Neuron (in vitro differentiated cells): ENCODE data around the gene DLGAP1.
"Not testable (repeated sequence)": the region's sequence is repeated elsewhere in the genome, so short reads cannot be mapped to it uniquely, and the experiment has no call there.

ENCODE experiments used
- H2AFZ ChIP-seq: one replicate; pipeline ENCODE4 v1.6.1; 2013; ENCODE audit warnings: low read depth, mild to moderate bottlenecking, inconsistent platforms, low read length, moderate library complexity
- H3K27me3 ChIP-seq: one replicate; pipeline ENCODE4 v1.6.1; 2013; ENCODE audit warnings: low read length; ENCODE audit not compliant: insufficient read depth
- H3K36me3 ChIP-seq: one replicate; pipeline ENCODE4 v1.6.1; 2013; ENCODE audit warnings: low read length; ENCODE audit not compliant: insufficient read depth
- H3K4me1 ChIP-seq: one replicate; pipeline ENCODE4 v1.6.1; 2013; ENCODE audit warnings: low read length; ENCODE audit not compliant: insufficient read depth
- H3K4me3 ChIP-seq: 2 replicates; pipeline ENCODE4 v1.5.1; 2013; ENCODE audit warnings: mild to moderate bottlenecking, low read length, moderate library complexity
- H3K9me3 ChIP-seq: one replicate; pipeline ENCODE4 v1.6.1; 2013; ENCODE audit warnings: low read length

The DLGAP1 gene

DNA sequence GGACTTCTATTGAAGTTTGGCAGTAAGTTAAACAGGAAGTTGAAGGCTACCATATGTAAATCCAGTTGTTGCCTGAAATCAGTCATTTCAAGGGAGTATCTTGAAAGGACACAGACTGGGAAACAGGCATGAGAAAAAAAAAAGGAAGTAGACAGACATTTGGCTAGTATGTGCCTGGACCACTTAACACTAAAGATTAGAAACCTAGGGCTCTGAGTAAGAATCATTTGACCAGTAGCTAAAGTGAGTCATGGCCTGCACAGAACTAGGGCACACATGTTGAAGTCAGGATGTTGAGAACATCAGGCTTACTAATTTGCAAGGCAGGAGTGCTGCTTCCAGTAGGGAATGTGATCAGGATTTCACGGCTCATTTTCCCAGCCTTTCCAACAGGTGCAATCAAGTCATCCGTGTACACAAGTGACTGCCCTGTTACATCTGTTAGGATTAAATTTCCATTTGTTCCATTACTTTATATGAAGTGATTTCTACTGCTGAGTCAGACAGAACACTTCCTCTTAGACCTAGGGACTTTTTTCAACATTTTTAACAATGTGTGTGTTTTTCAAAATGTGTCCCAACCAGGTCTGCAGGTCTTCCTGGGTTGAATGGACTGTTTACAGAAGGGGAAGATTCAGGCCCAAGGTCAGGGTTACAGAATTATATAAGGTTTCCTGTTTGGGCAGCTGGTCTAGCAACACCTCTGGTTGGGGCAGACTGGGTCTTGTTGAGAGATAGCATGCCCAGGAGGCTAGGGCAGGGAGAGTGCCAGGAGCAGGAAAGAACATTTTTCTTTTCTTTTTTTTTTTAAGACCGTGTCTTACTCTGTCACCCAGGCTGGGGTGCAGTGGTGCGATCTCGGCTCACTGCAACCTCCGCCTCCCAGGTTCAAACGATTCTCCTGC lies 859.5 kb downstream of the DLGAP1 start:
- no peaks in the 10 kb centered on the region for H3K36me3 ChIP-seq
- peaks cover 34% of the 10 kb centered on the region for H3K4me1 ChIP-seq
- no peaks in the 10 kb centered on the region for H3K9me3 ChIP-seq
- H3K27me3 ChIP-seq, result no peaks in the 10 kb centered on the region
- H2AFZ ChIP-seq, result peak overlapping the region; percentile 61
- H3K4me3 ChIP-seq, result peak overlapping the region; percentile 65

DNA sequence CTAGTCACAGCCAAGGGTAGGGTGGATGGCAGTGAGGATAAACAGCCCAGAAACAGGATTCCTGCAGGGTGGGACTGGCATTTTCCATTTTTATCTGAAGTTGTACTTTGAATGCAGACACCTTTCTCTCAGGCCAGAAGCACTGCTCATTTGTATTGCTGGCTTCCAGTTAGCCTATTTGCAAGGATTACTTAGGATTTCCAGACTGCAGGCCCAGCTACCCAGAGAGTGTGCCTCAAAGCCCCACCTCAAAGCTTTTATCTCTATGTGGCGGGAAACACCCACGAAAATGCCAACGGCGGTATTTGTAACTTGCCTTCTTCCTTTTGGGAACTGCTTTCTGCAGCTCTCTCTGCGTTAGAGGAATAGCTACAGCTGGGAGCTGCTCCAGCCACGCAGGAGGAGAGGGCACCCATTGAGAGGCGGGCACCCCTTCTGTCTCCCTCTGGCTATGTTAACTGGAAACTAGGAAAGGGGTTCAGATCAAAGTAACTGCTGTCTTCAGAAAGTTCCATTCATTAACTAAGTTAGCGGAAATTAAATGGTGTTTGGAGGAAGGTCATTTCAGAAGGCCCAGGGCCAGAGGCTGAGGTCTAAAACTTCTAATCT lies 860.2 kb downstream of the DLGAP1 start:
- peak overlapping the region; percentile 61 for H2AFZ ChIP-seq
- H3K36me3 ChIP-seq, result no peaks in the 10 kb centered on the region
- H3K9me3 ChIP-seq, result no peaks in the 10 kb centered on the region
- peak overlapping the region; percentile 65 for H3K4me3 ChIP-seq
- H3K4me1 ChIP-seq, result peaks cover 34% of the 10 kb centered on the region
- no peaks in the 10 kb centered on the region for H3K27me3 ChIP-seq

DNA sequence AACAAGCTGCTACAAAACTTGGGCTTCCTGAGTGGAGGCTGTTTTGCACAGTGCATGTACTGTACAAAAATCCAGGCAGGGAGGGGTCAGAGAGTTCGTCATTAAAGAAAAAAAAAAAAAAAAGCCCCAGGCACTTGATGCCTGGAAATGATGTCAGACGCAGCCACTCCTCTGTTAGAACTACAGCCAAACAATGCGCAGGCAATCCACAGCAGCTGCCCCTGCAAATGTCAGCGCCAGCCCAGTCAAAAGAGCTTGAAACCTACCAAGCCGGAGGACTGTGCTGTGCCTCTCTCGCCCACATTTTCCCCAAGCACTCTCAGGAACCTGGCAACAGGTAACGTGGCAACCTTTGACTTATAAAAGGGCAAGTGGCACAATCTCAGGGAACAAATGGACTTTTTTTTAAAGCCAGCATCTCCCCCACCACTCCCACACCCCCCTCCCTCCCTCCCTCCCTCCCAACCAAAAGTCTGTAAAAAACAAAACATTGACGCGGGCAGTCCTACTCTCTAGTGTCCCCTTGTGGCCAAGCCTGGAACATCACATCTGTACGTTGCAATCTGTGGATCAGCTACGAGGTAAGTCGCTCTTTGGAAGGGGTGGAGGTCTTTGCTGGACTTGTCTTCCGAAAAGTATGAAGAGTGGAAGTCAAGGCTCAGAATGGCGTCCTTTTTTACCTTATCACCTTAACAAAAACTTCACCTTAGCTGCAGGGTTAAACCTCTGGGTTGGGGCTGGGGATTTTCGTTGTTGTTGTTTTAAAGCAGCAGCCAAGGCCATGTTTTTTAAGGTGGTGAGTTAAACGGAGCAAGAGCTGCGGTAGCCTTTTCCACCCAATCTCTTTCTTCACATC lies 861.0 kb downstream of the DLGAP1 start:
- peak overlapping the region; percentile 65 for H3K4me3 ChIP-seq
- peaks cover 34% of the 10 kb centered on the region for H3K4me1 ChIP-seq

DNA sequence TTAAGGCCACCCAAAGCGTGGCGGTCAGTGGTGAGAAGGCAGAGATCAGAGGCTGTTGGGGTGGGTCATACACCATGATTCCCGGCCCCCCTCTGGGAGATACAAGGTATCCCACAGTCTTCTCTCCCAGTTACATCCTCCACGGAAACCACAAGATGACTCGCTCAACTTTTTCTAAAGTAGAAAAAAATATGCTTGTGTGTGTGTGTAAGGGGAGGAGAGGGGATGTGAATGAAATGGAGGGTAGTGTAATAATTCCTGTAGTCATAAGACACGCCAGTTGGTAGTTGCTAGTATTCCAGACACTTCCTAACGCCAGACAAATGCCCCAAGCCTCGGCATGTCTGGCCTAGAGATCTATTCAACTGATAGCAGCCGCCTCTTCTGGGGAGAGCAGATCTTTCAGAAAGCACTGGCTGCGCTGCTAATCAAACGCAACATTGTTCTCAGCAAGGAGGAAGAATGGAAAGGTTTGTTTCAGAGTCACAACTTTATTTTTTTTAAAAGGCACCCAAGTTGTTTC lies 861.7 kb downstream of the DLGAP1 start:
- peaks cover 34% of the 10 kb centered on the region for H3K4me1 ChIP-seq
- H2AFZ ChIP-seq, result peak overlapping the region; percentile 7
- no peaks in the 10 kb centered on the region for H3K27me3 ChIP-seq
- H3K4me3 ChIP-seq, result peak overlapping the region; percentile 65
- H3K9me3 ChIP-seq, result no peaks in the 10 kb centered on the region
- H3K36me3 ChIP-seq, result no peaks in the 10 kb centered on the region

More for the DNA sequence above, 861.0 kb downstream of the DLGAP1 start:
- H3K9me3 ChIP-seq, result no peaks in the 10 kb centered on the region
- peak overlapping the region; percentile 61 for H2AFZ ChIP-seq
- H3K27me3 ChIP-seq, result no peaks in the 10 kb centered on the region
- H3K36me3 ChIP-seq, result no peaks in the 10 kb centered on the region

DNA sequence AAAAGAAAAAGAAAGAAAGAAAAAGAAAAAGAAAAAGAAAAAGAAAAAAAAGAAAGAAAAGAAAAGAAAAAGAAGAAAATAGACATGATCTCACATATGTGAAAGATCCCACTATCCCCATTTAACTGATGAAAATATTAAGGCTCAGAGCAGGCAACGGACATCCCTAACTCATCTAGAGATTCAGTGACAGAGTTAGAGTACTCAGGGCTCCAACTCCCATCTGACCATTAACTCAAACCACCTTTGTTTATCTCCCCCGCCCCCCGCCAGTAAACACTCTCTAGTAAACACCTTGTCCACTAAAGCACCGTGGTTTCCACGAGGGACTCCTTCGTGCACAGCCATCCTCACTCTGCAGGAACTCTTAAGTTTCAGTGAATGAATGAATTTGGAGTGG lies 862.2 kb downstream of the DLGAP1 start:
- Histone ChIP-seq H3K27me3 (no peaks in the 10 kb centered on the region), H3K36me3 (no peaks in the 10 kb centered on the region), H3K4me1 (peaks cover 34% of the 10 kb centered on the region), H2AFZ (peak overlapping the region; percentile 7), H3K4me3 (peak overlapping the region; percentile 65), H3K9me3 (no peaks in the 10 kb centered on the region)

DNA sequence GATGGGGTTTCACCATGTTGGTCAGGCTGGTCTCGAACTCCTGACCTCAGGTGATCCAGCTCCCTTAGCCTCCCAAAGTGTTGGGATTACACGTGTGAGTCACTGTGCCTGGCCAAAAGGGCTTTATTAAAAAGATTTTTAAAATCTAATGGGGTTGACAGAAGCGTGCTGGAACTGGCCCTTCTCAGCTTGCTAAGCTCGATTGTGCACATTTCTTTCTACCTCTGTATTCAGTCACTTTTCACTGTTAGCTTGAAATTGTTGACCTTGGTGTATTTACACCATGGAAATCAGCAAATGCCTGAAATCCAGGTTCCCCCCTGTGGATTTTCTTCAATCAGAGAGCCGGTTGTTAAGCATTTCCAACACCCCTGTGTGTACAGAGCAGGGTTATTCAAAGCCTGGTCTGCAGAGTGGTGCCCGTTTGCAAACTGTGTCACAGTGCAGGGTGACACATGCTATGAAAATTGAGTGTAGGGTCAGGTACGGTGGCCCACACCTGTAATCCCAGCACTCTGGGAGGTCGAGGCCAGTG lies 864.9 kb downstream of the DLGAP1 start:
- no peak overlapping the region for H2AFZ ChIP-seq
- H3K9me3 ChIP-seq, result no peaks in the 10 kb centered on the region
- no peaks in the 10 kb centered on the region for H3K36me3 ChIP-seq
- no peaks in the 10 kb centered on the region for H3K27me3 ChIP-seq
- H3K4me1 ChIP-seq, result peaks cover 13% of the 10 kb centered on the region
- no peak overlapping the region for H3K4me3 ChIP-seq

DNA sequence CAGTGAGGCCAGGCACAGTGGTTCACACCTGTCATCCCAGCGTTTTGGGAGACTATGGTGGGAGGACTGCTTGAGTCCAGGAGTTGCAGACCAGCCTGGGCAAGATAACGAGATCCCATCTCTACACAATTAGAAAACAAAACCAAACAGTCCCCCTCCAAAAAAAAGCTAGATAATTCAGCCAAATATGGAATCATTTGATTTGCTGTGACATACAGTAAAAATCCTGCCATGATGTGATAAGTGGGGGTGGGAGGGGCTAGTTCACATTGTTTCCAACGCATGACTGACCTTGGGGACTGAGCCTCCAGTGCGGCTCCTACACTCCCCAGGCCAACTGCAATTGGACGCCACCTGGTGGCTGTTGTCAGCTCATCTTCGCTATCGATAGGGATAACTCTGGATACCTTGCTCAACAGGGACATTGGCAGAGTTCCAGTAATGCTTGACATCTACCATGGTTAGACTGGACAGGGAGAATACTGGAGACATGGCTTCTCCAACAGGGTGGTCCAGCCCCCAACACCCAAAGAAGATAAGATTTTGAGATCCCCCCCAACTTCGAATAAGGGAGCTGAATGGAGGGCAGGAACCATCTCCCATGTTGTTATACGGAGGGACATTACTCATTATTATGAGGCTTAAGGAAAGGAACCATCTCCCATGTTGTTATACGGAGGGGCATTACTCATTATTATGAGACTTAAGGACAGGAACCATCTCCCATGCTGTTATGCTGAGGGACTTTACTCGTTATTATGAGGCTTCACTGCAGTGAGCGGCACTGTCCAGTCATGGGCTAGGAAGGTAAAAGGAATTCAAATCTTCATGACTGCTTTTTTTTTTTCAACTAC lies 869.2 kb downstream of the DLGAP1 start:
- Histone ChIP-seq H3K27me3 (no peaks in the 10 kb centered on the region), H2AFZ (no peak overlapping the region), H3K9me3 (no peaks in the 10 kb centered on the region), H3K4me1 (no peaks in the 10 kb centered on the region), H3K4me3 (no peak overlapping the region), H3K36me3 (no peaks in the 10 kb centered on the region)

DNA sequence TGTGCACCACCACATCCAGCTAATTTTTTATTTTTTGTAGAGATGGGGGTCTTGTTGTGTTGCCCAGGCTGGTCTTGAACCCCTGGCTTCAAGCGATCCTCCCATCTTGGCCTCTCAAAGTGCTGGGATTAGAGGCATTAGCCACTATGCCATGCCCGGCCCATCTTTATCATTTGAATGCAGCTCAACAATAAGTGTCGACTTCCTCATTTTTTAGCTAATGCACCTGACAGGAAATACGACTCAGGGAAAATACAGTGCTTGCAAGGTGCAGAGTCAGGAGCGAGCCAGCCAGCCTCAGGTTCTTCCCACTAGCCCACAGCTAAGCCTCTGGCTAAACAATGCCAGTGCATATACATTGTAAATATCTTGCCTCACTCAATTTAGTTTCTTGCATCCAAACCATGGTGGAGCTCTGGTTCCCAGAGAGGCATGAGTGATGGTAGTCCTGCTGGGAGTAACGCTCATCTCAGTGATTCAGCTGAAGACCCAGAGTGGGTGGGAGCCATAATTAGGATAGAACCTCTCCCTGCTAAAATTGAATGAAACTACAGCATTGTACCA lies 870.1 kb downstream of the DLGAP1 start:
- Histone ChIP-seq H3K4me1 (no peaks in the 10 kb centered on the region), H3K36me3 (no peaks in the 10 kb centered on the region), H2AFZ (no peak overlapping the region), H3K27me3 (no peaks in the 10 kb centered on the region), H3K4me3 (no peak overlapping the region), H3K9me3 (no peaks in the 10 kb centered on the region)

DNA sequence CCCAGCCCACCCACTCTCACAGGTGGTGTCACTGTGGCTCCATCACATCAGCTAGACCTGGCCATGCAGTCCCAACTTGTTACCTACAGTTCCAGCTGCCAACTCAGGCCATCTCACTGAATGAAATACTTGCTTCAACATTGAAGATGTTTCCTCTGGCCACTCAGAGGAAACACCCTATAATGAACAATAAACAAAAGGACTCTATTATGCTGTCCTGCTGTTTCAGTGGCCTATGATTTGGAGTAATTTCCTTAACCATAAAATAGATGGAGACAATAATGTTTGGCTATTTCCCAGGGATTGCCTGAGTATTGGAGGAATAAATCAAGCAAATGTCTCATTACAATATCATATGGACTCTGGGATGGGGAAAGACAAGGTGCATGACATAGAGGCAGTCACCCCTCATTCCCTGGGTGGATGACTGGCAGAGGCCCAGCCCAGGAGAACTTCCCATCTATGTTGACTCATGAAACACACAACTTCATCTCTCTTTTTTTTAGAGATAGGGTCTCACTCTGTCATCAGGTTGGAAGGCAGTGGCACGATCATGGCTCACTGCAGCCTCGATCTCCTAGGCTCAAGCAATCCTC lies 870.7 kb downstream of the DLGAP1 start:
- Histone ChIP-seq H3K9me3 (no peaks in the 10 kb centered on the region), H3K36me3 (no peaks in the 10 kb centered on the region), H3K4me3 (no peak overlapping the region), H3K27me3 (no peaks in the 10 kb centered on the region), H3K4me1 (no peaks in the 10 kb centered on the region), H2AFZ (no peak overlapping the region)

DNA sequence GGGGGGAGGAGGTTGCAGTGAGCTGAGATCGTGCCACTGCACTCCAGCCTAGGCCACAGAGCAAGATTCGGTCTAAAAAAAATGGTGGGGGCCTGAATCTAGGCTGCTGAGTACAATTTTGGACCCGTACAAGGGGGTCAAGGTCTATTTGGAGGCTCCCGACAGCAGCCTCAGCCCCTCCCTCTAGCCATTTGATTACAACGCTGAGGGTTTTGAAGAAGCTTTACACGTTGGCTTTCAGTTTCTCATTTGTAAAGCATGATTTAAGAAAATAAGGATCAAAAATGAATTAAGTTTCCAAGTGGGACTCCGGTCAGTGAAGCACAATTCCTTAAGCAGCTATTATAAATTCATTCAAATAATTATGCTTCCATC lies 871.2 kb downstream of the DLGAP1 start:
- H3K4me3 ChIP-seq, result no peak overlapping the region
- no peaks in the 10 kb centered on the region for H3K9me3 ChIP-seq
- H3K4me1 ChIP-seq, result no peaks in the 10 kb centered on the region
- no peaks in the 10 kb centered on the region for H3K27me3 ChIP-seq
- no peaks in the 10 kb centered on the region for H3K36me3 ChIP-seq
- no peak overlapping the region for H2AFZ ChIP-seq

DNA sequence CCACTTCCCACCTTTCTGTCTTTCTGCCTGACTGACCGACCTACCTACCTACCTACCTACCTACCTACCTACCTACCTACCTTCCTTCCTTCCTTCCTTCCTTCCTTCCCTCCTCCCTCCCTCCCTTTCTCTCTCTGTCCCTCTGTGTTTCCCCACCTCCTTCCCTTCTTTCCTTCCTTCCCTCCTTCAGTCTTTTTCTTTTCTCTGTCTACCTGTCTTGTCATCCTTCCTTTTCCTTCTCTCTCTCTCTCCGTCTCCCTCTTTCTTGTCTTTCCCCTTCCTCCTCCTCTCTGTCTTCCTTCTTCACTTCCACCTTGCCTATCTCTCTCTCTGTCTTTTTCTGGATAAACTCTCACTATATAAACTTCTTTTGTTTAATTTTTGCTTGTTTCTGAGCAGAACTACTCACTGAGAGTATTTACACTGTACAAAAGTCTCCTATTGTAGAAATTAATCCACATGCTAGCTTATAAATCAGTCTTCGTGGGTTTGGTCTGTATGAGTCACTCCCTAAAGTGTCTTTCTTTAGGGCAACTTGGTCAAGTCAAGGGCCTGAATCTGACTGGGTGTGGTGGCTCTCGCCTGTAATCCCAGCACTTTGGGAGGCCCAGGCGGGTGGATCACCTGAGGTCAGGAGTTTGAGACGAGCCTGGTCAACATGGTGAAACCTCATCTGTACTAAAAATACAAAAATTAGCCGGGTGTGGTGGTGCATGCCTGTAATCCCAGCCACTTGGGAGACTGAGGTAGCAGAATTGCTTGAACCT lies 871.8 kb downstream of the DLGAP1 start:
- not testable (repeated sequence) for H3K9me3 ChIP-seq, H2AFZ ChIP-seq, H3K4me3 ChIP-seq, H3K27me3 ChIP-seq, H3K4me1 ChIP-seq, H3K36me3 ChIP-seq
